ENCODE results near the gene USB1.
"Not testable (repeated sequence)": the region's sequence is repeated elsewhere in the genome, so short reads cannot be mapped to it uniquely, and the experiment has no call there.

The USB1 gene

GRCh38 chr16:57996406-57997175 is 4.6 kb upstream of the USB1 start:
- DNase-seq = no peak

GRCh38 chr16:57997176-57997527 is 4.1 kb upstream of the USB1 start:
- DNase-seq = no peak

GRCh38 chr16:57997528-57998265 is 3.5 kb upstream of the USB1 start:
- no peak for DNase-seq

GRCh38 chr16:57998486-57998885 is 2.7 kb upstream of the USB1 start:
- no peak for DNase-seq

GRCh38 chr16:57998992-57999365 is 2.2 kb upstream of the USB1 start:
- DNase-seq = no peak

GRCh38 chr16:57999366-57999970 is 1.7 kb upstream of the USB1 start:
- DNase-seq = no peak

DNA sequence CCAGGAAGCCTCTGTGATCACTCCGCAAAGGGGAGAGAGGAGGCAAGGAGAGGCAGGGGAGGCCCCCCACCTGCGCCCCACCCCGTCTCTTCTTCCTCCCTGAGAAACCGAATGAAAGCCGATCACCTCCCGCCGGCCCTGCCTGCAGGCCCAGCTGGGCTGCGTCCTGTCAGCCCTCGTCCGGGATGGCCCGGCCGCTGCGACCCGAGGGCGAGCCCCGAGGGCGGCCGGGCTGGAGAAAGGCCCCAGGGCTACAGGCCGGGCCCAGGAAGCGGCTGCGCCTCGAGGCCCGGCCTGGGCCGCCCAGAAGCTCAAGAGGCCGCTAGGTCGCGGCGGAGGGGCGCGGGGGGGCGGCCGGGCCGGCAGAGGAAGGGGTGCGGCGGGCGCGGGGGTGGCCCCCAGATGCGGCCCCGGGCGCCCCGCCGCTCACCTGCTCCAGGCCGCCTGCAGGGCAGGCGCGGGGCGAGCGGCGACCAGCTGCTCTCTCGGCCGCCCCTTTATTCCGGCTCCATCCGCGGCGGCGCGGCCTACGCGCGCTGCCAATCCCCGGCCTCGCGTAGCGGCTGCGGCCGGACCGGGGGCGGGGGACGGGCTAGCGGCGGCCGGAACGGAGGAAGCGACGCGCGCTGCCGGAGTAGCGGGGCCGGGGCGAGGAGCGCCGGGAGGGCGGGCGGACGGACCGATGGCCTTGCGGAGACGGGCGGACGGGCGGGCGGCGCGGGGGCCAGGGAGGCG is 1.1 kb upstream of the USB1 start, which contains the start of gene ZNF319:
TSS of gene ZNF319 (minus strand) at position 702 of the 735 bp plus-strand sequence. CDS start 2,407 bp downstream, outside the sequence.
- no peak for DNase-seq

GRCh38 chr16:58001781-58002415 is 691 bp downstream of the USB1 start:
- no peak for DNase-seq

DNA sequence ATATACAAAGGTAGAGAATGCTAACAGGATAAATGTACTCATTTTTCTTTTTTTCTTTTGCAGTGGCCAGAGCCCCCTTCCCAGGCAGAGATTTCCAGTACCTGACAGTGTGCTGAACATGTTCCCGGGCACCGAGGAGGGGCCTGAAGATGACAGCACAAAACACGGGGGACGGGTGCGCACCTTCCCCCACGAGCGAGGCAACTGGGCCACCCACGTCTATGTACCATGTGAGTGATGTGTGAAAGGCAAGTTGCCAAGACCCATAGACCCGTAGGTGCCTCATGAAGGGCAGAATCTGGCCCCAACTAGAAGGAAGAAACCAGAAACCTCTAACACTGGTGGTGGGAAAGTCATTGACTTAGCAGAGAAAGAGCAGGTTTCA is 1.2 kb downstream of the USB1 start:
- DNase-seq = no peak

GRCh38 chr16:58002936-58003335 is 1.7 kb downstream of the USB1 start:
- DNase-seq = no peak

DNA sequence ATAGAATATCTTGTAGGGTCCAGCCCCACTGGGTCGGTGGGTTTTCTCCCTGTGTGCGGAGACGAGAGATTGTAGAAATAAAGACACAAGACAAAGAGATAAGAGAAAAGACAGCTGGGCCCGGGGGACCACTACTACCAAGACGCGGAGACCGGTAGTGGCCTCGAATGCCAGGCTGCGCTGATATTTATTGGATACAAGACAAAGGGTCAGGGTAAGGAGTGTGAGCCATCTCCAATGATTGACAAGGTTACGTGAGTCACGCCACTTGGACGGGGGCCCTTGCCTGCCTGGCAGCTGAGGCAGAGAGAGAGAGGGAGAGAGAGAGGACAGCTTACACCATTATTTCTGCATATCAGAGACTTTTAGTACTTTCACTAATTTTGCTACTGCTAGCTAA is 3.5 kb downstream of the USB1 start:
- DNase-seq = not testable (repeated sequence)

- no peak for DNase-seq
These were observed 8.7 kb downstream of the USB1 start for GRCh38 chr16:58009856-58010416.

- no peak for DNase-seq
These were observed 9.7 kb downstream of the USB1 start for GRCh38 chr16:58010886-58011285.

DNA sequence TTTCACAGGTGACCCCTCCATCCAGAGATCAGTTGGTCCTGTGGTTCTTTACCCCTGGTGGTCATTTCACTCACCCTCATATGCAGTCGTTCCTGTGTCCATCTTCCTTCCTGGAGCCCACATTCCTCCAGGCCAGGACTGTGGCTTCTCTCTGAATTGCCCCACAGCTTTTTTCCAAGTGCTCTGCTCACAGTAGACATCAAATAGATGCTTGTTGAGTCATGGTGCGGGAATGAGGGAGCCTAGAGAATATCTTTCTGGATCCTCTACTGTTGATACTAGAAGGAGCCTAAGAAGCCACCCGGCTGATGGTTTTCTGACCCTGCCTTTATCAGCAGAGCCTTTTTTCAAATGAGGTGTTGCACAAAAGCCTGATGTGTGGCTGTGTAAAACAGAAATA is 10.4 kb downstream of the USB1 start:
- no peak for DNase-seq

DNA sequence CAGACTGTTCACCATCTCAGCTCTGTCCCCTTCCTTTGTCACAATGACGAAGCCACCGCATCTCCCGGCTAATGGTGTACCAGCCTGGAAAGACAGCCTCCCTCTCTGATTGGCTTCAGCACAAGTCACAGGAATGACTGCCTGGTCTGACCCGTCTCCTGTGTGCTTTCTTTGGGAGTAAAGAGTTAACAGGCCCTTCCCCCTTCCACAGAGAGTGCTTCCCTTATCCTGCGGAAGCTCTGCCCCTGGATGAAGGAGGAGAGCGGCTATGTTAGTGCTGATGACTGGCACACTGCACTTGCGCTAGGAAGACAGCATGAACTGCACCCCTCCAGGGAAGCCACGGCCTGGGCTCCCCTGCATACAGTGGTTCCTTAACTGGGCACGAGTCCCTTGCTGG is 11.3 kb downstream of the USB1 start:
- DNase-seq = no peak

DNA sequence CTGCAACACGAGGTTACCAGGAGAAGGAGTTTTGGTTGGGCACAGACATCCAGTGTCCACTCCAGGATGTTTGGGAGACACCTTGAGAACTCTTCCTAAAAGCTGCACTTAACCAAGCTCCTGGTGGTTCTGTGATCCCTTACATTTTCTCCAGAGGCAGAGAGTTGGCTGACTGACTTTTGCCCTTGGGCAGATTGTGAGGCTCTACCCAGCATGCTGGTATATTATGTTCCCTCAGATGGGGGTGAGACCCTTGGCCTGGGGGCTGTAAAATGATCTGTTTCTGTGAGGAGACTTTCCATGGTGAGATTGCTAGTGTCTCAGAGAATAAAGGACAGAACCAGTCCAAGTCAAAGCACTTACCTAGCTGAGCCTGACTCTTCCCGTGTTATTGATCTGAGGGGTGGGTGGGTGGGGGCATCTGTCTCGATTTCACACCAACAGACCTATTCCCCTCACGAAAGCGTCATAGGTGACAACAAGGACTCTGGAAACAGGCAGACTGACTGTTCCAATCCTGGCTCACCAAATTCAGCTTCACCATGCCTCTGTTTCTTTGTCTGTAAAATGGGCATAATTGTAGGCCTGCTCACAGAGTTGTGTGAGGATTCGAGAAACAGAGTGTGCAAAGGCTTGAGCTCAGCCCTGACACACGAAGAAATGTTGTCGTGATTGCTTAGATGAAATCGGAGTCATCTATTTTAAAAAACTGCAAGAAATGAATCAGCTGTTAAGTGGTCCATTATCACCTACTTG is 12.2 kb downstream of the USB1 start:
- DNase-seq = no peak

GRCh38 chr16:58016840-58017446 is 15.7 kb downstream of the USB1 start:
- DNase-seq = no peak

DNA sequence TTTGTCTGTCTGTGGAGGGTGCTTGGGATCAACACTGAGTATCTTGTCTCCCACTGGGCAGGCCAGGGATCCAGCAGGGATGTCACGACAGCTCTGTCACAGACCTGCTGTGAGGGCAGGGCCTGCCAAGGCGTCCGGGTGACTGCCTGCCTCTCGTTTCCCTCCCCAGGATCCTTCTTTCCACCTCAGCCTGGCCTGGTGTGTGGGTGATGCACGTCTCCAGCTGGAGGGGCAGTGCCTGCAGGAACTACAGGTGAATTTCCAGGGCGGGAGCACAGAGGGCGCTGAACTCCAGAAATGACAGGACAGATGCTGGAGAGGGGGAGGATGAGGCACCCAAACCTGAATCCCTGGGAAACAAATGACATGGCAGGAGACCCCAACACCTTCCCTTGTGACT is 17.6 kb downstream of the USB1 start:
- no peak for DNase-seq

- DNase-seq = no peak
These were observed 18.8 kb downstream of the USB1 start for GRCh38 chr16:58019866-58020538.

DNA sequence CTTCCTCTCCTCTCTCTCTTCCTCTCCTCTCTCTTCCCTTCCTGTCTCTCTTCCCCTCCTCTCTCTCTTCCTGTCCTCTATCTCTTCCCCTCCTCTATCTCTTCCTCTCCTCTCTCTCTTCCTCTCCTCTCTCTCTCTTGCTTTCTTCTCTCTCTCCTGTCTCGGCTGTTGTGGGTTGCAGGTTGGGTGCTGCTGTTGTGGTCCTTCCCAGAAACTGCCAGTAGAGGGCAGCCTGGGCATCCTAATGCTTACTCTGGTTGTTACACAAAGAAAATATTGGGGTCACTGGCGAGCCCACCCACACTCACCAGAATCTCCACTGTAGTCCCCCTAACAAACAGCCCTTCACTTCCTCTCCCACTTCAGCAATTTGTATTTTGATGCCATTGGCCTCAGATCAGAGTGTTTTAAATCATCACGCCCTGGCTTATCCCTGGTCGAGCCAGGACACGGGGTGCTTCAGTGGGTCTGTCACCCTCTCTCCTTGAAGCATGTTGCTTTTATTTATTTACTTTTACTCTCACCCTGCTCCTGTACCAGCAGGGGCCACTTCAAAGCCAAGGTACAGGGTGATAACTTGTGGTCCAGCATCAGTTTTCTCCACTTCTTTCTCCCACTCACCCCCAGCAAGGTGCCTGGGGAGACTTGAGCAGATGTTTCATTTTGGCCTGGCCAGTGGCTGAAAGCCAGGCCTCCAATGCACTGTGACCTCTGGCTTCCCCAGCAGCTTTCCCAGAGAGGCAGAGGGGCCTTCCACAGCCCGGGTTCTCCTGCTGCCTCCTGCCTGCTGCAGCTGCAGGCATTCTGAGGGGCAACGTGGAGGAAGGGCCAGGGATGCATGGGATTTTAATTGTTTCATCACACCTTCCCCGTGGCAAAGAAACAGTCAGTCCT is 19.7 kb downstream of the USB1 start:
- DNase-seq = no peak
